Progenitor cell of endocrine pancreas (in vitro differentiated cells): ENCODE results near the gene OR2V2. TPM values are rescaled to one million over a fixed set of nuclear protein-coding genes. Genes with fewer than 3 reads are reported as not detected.

Experiments used
- DNase-seq: peaks from one replicate; pipeline ENCODE4 v3.0.0; 2021; ENCODE audit warnings: low spot score; ENCODE audit not compliant: unreplicated experiment
- H3K27ac Mint-ChIP-seq: 2 replicates; pipeline ENCODE4 v1.8.0; 2021; ENCODE audit warnings: mild to moderate bottlenecking, moderate library complexity, mixed read lengths
- H3K27me3 Mint-ChIP-seq: 2 replicates; pipeline ENCODE4 v1.8.0; 2021; ENCODE audit warnings: mixed read lengths
- H3K36me3 Mint-ChIP-seq: 2 replicates; pipeline ENCODE4 v1.8.0; 2022; ENCODE audit warnings: mixed read lengths; ENCODE audit not compliant: insufficient read depth
- H3K4me1 Mint-ChIP-seq: 2 replicates; pipeline ENCODE4 v1.8.0; 2021; ENCODE audit warnings: low read depth, mixed read lengths
- H3K4me3 Mint-ChIP-seq: 2 replicates; pipeline ENCODE4 v1.8.0; 2021; ENCODE audit warnings: low read depth, mild to moderate bottlenecking, moderate library complexity, mixed read lengths
- H3K9me3 Mint-ChIP-seq: 2 replicates; pipeline ENCODE4 v1.8.0; 2021; ENCODE audit warnings: low read depth, mixed read lengths
- total RNA-seq: library from RNA; stranded (reverse); gene quantifications from 2 replicates; pipeline ENCODE4 v1.2.1, GENCODE V29; 2021
- TF ChIP-seq, protein P1 (sequence below): fragments of 200-600 bp; sonication (generic); IDR thresholded peaks from one replicate; pipeline ENCODE4 v1.5.0; 2021; ENCODE audit warnings: antibody characterized with exemption, mild to moderate bottlenecking; ENCODE audit not compliant: unreplicated experiment

The OR2V2 gene
- total RNA-seq, 1 donor from 2014 or later, result not detected

GRCh38 chr5:181186986-181187499, 39.7 kb downstream of the OR2V2 start:
- Mint-ChIP-seq H3K4me3 (peak overlapping the region; percentile 87), H3K27me3 (peaks cover 15% of the 10 kb centered on the region), H3K4me1 (peaks cover 9% of the 10 kb centered on the region), H3K9me3 (peaks cover 4% of the 10 kb centered on the region), H3K36me3 (peaks cover 1% of the 10 kb centered on the region), H3K27ac (peak overlapping the region; percentile 59)
- DNase-seq, result no peak
- TF ChIP-seq, protein P1, sequence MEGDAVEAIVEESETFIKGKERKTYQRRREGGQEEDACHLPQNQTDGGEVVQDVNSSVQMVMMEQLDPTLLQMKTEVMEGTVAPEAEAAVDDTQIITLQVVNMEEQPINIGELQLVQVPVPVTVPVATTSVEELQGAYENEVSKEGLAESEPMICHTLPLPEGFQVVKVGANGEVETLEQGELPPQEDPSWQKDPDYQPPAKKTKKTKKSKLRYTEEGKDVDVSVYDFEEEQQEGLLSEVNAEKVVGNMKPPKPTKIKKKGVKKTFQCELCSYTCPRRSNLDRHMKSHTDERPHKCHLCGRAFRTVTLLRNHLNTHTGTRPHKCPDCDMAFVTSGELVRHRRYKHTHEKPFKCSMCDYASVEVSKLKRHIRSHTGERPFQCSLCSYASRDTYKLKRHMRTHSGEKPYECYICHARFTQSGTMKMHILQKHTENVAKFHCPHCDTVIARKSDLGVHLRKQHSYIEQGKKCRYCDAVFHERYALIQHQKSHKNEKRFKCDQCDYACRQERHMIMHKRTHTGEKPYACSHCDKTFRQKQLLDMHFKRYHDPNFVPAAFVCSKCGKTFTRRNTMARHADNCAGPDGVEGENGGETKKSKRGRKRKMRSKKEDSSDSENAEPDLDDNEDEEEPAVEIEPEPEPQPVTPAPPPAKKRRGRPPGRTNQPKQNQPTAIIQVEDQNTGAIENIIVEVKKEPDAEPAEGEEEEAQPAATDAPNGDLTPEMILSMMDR, result no peak

DNA sequence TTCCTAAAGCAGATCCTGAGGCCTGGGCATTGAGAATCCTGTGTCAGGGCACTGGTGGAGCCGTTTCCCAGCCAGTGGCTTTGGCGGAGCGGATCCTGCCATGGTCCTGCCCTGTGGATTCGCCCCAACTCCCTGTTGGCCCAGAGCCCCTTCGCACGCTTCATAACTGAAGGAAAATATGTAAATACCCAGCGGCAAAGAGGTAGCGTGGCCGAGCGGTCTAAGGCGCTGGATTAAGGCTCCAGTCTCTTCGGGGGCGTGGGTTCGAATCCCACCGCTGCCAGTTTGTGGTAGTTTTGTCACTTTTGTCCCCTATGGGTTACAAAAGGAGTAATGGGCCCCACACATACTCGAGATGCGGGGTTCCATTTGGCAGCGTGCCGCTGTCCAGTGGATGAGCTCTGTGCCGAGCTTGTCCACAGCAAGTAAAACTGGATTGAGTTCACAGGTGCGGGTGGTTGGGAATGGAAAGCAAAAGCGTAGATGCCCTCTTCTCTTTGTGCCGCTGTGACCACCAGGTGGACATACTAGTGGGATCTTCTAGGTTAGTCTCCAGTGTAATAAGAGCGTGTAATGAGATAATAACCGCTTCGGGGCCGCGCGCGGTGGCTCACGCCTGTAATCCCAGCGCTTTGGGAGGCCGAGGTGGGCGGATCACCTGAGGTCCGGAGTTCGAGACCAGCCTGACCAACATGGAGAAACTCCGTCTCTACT, 40.3 kb downstream of the OR2V2 start:
- H3K4me3 Mint-ChIP-seq, result peak overlapping the region; percentile 87
- H3K9me3 Mint-ChIP-seq, result peaks cover 3% of the 10 kb centered on the region
- TF ChIP-seq, protein P1, result peak; percentile 39
- H3K36me3 Mint-ChIP-seq, result peaks cover 1% of the 10 kb centered on the region
- H3K27me3 Mint-ChIP-seq, result peaks cover 14% of the 10 kb centered on the region
- peak; percentile 53 for DNase-seq
- H3K27ac Mint-ChIP-seq, result peak overlapping the region; percentile 99
- peaks cover 9% of the 10 kb centered on the region for H3K4me1 Mint-ChIP-seq

DNA sequence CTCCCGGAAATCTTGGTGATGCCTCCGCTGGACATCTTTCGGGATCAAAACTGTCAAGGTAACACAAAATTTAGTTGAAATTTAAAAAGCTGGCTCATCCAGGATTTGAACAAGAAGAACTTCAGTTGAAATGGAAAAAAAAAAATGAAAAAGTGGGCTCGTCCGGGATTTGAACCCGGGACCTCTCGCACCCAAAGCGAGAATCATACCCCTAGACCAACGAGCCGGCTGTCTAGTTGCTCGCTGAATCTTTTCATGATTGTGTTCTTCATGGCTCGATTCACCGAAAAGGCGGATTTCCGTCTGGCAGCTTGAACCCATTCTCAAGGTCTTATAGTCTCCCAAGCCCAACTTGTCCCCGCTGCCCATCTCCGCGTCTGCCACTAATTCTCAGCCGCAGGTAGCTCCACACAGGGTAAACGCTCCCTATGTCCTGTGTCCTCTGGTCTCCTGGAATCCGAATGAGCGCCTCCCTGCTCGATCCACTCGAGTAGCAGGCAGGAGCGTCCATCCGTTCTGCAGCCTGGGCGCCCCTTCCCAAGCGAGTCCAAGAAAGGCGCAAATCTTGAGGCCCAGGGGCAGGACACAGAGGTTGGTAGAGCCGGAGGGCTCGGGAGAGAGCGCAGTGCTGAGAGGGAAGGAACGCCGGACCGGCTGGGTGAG, 41.4 kb downstream of the OR2V2 start:
- Mint-ChIP-seq H3K27ac (peak overlapping the region; percentile 99), H3K36me3 (peaks cover 1% of the 10 kb centered on the region)

GRCh38 chr5:181189363-181189961, 42.1 kb downstream of the OR2V2 start:
- H3K9me3 Mint-ChIP-seq, result no peaks in the 10 kb centered on the region
- H3K27me3 Mint-ChIP-seq, result peaks cover 15% of the 10 kb centered on the region
- peak overlapping the region; percentile 87 for H3K4me3 Mint-ChIP-seq
- H3K27ac Mint-ChIP-seq, result peak overlapping the region; percentile 99
- H3K36me3 Mint-ChIP-seq, result peaks cover 1% of the 10 kb centered on the region
- H3K4me1 Mint-ChIP-seq, result peaks cover 8% of the 10 kb centered on the region
- TF ChIP-seq, protein P1, result no peak
- DNase-seq, result no peak

More for the DNA sequence above, 41.4 kb downstream of the OR2V2 start:
- peak; percentile 71 for DNase-seq
- TF ChIP-seq, protein P1, result no peak
- no peaks in the 10 kb centered on the region for H3K9me3 Mint-ChIP-seq
- H3K27me3 Mint-ChIP-seq, result peaks cover 15% of the 10 kb centered on the region
- peak overlapping the region; percentile 87 for H3K4me3 Mint-ChIP-seq
- peaks cover 9% of the 10 kb centered on the region for H3K4me1 Mint-ChIP-seq

DNA sequence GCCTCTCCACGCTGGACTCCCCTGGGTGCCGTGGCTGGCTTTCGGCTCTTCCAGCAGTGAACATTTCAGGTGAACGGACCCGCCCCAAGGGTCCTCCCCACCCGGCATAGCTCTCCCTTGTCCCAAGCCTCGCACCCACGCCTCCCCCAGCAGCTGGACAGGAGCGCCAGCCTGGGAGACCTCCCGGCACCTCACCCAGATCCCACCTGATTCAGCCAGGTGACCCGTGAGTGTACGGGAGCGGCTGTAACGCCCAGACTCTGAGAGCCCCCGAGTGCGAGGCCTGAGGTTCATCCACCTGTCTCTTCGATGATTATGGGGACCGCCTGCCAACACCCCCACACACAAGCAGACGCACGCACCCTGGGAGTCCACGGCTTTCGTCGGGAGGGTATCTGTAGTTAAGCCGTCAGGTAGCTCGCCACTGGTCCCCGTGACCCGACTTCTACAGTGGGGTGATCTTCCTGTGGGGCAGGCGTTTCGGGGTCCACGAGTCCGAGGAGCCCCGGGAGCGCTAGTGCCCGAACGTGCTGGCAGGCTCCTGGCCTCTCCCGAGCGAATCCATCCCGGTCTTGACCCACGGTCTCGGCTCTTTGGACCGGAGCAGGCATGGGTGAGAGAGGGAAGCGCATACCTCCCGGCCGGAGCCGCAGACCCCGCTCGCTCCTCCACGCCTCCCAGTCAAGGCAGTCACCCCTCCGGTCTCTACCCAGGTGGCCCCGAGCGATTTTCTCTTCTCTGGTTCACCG, 42.8 kb downstream of the OR2V2 start:
- peak; percentile 22 for DNase-seq
- TF ChIP-seq, protein P1, result no peak
- Mint-ChIP-seq H3K27me3 (peaks cover 15% of the 10 kb centered on the region), H3K27ac (peak overlapping the region; percentile 99), H3K36me3 (peaks cover 1% of the 10 kb centered on the region), H3K9me3 (no peaks in the 10 kb centered on the region), H3K4me1 (peaks cover 8% of the 10 kb centered on the region), H3K4me3 (peak overlapping the region; percentile 87)
